Measurements from ENCODE around the gene PIK3CD. TPM values are rescaled to one million over a fixed set of nuclear protein-coding genes. Genes with fewer than 3 reads are reported as not detected.

The PIK3CD gene
- total RNA-seq, 1 donor, result 3.0 TPM

DNA sequence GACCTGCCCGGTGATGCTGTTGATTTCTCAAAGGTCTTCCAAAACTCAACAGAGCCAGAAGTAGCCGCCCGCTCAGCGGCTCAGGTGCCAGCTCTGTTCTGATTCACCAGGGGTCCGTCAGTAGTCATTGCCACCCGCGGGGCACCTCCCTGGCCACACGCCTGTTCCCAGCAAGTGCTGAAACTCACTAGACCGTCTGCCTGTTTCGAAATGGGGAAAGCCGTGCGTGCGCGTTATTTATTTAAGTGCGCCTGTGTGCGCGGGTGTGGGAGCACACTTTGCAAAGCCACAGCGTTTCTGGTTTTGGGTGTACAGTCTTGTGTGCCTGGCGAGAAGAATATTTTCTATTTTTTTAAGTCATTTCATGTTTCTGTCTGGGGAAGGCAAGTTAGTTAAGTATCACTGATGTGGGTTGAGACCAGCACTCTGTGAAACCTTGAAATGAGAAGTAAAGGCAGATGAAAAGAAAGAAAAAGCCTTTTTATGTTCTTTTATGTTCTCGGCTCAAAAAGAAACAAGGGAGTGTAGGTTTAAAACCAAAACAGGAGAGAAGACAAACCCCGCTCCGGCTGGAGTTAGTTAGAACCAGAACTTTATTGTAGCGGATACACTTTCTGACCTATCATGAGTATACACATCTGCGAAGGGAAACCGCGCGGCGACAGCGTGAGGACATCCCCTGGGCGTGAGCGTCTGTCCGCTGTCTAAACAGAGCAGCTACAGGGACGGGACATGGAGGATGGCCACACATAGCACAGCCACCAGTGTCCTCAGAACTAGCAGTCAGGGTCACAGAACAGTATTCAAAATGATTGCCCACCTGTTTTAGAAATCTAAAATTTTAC, 77.1 kb downstream of the PIK3CD start:
- no peak for DNase-seq (ENCODE audit: low read depth)
- no peak for TF ChIP-seq CTCF (IDR thresholded peaks at IDR 0.05; ENCODE audit: insufficient read depth, low read length)
- H3K4me3 ChIP-seq (ENCODE audit: low read depth, low read length), result no peak overlapping the region

GRCh38 chr1:9729523-9729922, 78.0 kb downstream of the PIK3CD start:
- H3K4me3 ChIP-seq (ENCODE audit: low read depth, low read length), result no peak overlapping the region
- DNase-seq (ENCODE audit: low read depth), result no peak
- TF ChIP-seq CTCF (IDR thresholded peaks at IDR 0.05; ENCODE audit: insufficient read depth, low read length), result no peak

GRCh38 chr1:9730096-9730901, 78.8 kb downstream of the PIK3CD start:
- no peak for TF ChIP-seq CTCF (IDR thresholded peaks at IDR 0.05; ENCODE audit: insufficient read depth, low read length)
- no peak overlapping the region for H3K4me3 ChIP-seq (ENCODE audit: low read depth, low read length)
- no peak for DNase-seq (ENCODE audit: low read depth)

- no peak for DNase-seq (ENCODE audit: low read depth)
- no peak for TF ChIP-seq CTCF (IDR thresholded peaks at IDR 0.05; ENCODE audit: insufficient read depth, low read length)
Observed at GRCh38 chr1:9731051-9731537, 79.6 kb downstream of the PIK3CD start.

DNA sequence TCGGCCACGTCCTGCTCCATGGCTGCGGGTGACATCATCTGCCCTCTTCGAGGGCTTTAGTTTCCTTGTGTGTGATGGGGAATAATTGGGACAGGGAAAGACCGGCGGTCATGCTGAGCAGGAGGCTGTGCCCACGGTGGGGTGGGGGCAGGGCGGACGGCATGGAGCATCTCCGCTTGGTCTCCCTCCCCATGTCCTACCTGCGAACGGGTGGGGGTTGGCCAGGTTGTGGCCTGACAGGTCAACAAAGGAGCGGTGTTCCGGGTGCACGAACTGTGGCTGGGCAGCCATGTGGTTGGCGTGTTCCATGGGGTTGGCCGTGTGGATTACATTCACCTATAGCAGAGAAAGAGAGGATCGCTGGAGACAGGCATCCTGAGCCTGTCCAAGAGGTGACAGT, 80.0 kb downstream of the PIK3CD start:
- TF ChIP-seq CTCF (IDR thresholded peaks at IDR 0.05; ENCODE audit: insufficient read depth, low read length), result no peak
- H3K4me3 ChIP-seq (ENCODE audit: low read depth, low read length), result no peak overlapping the region
- DNase-seq (ENCODE audit: low read depth), result no peak

More at GRCh38 chr1:9731051-9731537, 79.6 kb downstream of the PIK3CD start:
- H3K4me3 ChIP-seq (ENCODE audit: low read depth, low read length), result no peak overlapping the region

DNA sequence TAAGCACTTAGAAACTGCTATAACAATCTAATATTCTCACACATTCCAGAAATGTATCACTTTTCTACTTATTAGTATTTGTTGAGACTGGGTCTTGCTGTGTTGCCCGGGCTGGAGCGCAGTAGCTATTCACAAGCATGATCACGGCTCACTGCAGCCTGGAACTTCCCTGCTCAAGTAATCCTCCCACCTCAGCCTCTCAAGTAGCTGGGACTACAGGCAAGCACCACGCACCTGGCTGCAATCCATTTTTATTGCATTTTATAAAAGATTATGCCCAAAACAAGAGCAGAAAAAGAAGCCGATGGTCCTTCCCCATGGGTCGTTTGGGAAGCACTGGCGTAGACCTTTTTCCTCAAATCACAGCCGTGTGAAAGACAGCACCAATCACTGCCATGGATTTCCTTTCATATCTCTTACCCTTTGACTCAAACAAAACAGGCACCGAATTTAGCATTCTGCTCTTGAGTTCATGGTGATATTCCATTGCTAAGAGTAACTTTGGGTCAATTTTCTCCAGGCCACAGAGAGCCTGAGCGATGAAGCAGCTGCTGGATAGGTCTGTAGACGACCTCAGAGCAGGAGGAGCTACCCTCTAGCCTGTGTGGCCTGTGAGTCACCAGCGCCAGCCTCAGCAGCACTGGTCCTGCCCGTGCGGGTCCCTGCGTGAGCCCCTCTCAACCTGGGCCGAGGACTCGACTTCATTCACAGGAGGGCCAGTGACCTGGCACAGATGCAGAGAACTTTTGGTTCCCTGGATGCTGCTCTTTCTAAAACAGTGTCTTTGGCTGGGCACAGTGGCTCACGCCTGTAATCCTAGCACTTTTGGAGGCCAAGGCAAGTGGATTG, 80.8 kb downstream of the PIK3CD start:
- TF ChIP-seq CTCF (IDR thresholded peaks at IDR 0.05; ENCODE audit: insufficient read depth, low read length), result no peak
- no peak overlapping the region for H3K4me3 ChIP-seq (ENCODE audit: low read depth, low read length)
- no peak for DNase-seq (ENCODE audit: low read depth)
